Left ventricle myocardium inferior (tissue), 1 donor: ENCODE data around the gene SDK1. TPM values are rescaled to one million over a fixed set of nuclear protein-coding genes. Genes with fewer than 3 reads are reported as not detected.

ENCODE experiments used
- DNase-seq: peaks from one replicate; pipeline ENCODE4 v3.0.0-alpha.2; 2020
- H3K27ac ChIP-seq: fragments of 200-600 bp; replicated peaks from 2 replicates; pipeline ENCODE4 v1.8.0; 2021
- H3K27me3 ChIP-seq: fragments of 200-600 bp; 2 replicates; pipeline ENCODE4 v1.8.0; 2021; ENCODE audit warnings: low read depth
- H3K36me3 ChIP-seq: fragments of 200-600 bp; 2 replicates; pipeline ENCODE4 v1.8.0; 2021
- H3K4me1 ChIP-seq: fragments of 200-600 bp; 2 replicates; pipeline ENCODE4 v1.8.0; 2021
- H3K4me3 ChIP-seq: fragments of 200-600 bp; 2 replicates; pipeline ENCODE4 v1.8.0; 2021; ENCODE audit warnings: mild to moderate bottlenecking, moderate library complexity
- H3K9me3 ChIP-seq: fragments of 200-600 bp; replicated peaks from 2 replicates; pipeline ENCODE4 v1.8.0; 2021
- CTCF ChIP-seq: fragments of 200-600 bp; IDR thresholded peaks from 2 replicates; pipeline ENCODE4 v1.8.0; 2021; ENCODE audit warnings: antibody characterized with exemption, mild to moderate bottlenecking, borderline replicate concordance
- intact Hi-C: fragments of 100-400 bp; cut with micrococcal nuclease; formaldehyde crosslinking; loops from one replicate; pipeline ENCODE4 v1.11.0; 2022
- total RNA-seq: library from RNA; stranded (reverse); fragmentation: NEBNext Ultra II Directional; extraction: Animal tissue kit (Norgen Biotek cat#: 25700); gene quantifications from one replicate; pipeline ENCODE4 v1.2.1, GENCODE V29; 2021
- donor health status: DM: no; HTN: yes; CAD: no; lungs with severe emphysema.

SDK1 gene
- total RNA-seq, 1 donor from 2014 or later, result 1.3 TPM

GRCh38 chr7:4233146-4233545 is 932.1 kb downstream of the SDK1 start:
- no peaks in the 10 kb centered on the region for H3K9me3 ChIP-seq
- TF ChIP-seq CTCF, result no peak
- intact Hi-C loops, result no loop called here
- no peak for DNase-seq
- no peak overlapping the region for H3K4me3 ChIP-seq
- no peaks in the 10 kb centered on the region for H3K27me3 ChIP-seq
- no peaks in the 10 kb centered on the region for H3K36me3 ChIP-seq
- H3K27ac ChIP-seq, result no peak overlapping the region
- no peaks in the 10 kb centered on the region for H3K4me1 ChIP-seq

- Histone ChIP-seq H3K27ac (no peak overlapping the region), H3K4me3 (no peak overlapping the region), H3K4me1 (no peaks in the 10 kb centered on the region), H3K27me3 (no peaks in the 10 kb centered on the region), H3K36me3 (no peaks in the 10 kb centered on the region), H3K9me3 (no peaks in the 10 kb centered on the region)
- intact Hi-C loops, result no loop called here
- no peak for TF ChIP-seq CTCF
- DNase-seq, result no peak
These were observed 932.8 kb downstream of the SDK1 start for GRCh38 chr7:4233621-4234497.

- no peaks in the 10 kb centered on the region for H3K9me3 ChIP-seq
- H3K4me3 ChIP-seq, result no peak overlapping the region
- no peaks in the 10 kb centered on the region for H3K27me3 ChIP-seq
- H3K4me1 ChIP-seq, result no peaks in the 10 kb centered on the region
- no peak for DNase-seq
- H3K36me3 ChIP-seq, result no peaks in the 10 kb centered on the region
- no peak for TF ChIP-seq CTCF
- intact Hi-C loops, result no loop called here
- no peak overlapping the region for H3K27ac ChIP-seq
These were observed 933.4 kb downstream of the SDK1 start for GRCh38 chr7:4234498-4234855.

GRCh38 chr7:4234886-4235285 is 933.8 kb downstream of the SDK1 start:
- Histone ChIP-seq H3K4me3 (no peak overlapping the region), H3K27me3 (no peaks in the 10 kb centered on the region), H3K9me3 (no peaks in the 10 kb centered on the region), H3K4me1 (no peaks in the 10 kb centered on the region), H3K27ac (no peak overlapping the region), H3K36me3 (no peaks in the 10 kb centered on the region)
- no peak for DNase-seq
- no peak for TF ChIP-seq CTCF
- intact Hi-C loops, result no loop called here

- no peaks in the 10 kb centered on the region for H3K4me1 ChIP-seq
- no peaks in the 10 kb centered on the region for H3K27me3 ChIP-seq
- no peaks in the 10 kb centered on the region for H3K9me3 ChIP-seq
- intact Hi-C loops, result no loop called here
- no peak for DNase-seq
- no peak overlapping the region for H3K27ac ChIP-seq
- no peaks in the 10 kb centered on the region for H3K36me3 ChIP-seq
- no peak overlapping the region for H3K4me3 ChIP-seq
- no peak for TF ChIP-seq CTCF
These were observed 934.5 kb downstream of the SDK1 start for GRCh38 chr7:4235596-4235995.
